HG03175 (cell line): ENCODE data around the gene RTN4RL2.

Experiments used
- ATAC-seq: cut with Tn5 transposase; IDR thresholded peaks from one replicate; pipeline ENCODE4 v1.9.1; 2021; ENCODE audit warnings: mild to moderate bottlenecking, moderate library complexity; ENCODE audit not compliant: unreplicated experiment

Gene RTN4RL2

DNA sequence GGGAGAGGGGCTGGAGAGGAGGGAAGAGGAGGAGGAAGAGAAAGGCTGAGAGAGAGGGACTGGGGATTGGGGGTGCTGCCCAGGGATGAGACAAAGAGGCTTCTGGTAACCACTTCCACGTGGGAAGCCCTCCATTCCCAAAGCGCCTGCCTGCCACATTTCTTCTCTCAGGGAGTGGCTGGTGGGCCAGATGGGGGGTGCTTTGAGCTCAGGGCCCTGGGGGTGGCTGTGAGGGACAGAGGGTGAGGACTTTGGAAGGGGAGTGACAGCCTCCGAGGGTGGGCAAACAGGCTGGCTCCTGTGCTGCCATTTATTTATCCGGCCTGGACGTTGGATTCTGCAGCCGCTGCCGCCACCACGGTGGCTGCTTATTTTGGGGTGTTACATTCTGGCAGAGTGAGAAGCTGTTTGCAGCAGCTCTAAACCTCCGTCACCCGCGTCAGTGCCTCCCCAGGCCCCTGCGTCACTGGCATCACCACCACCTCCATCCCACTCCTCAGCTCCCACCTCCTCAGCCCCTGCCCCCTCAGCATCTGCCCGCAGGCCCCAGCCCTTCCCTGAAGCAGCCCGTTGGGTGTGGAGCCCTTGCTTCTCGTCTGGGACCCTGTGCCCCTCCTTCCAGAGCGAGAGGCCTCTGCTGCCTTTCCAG is 1.6 kb downstream of the RTN4RL2 start:
- no peak for ATAC-seq

GRCh38 chr11:57462597-57462996 is 2.3 kb downstream of the RTN4RL2 start:
- no peak for ATAC-seq

GRCh38 chr11:57463671-57464538 is 3.6 kb downstream of the RTN4RL2 start:
- ATAC-seq, result no peak

GRCh38 chr11:57464539-57465181 is 4.3 kb downstream of the RTN4RL2 start:
- no peak for ATAC-seq

DNA sequence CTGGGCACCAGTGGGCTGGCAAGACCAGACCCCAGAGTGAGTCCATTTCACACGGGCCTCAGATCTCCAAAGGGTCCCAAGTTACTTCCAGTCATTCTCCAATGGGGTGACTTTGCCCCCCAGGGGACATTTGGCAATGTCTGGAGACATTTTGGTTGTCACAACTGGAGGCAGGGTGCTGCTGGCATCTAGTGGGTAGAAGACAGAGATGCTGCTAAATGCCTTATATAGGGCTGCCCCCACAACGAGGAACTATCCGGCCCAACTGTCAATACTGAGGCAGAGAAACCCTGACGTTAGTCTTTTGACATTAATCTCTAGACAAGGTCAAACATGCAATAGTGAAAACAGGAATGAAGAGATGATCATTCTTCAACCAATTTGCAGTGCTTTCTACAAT is 6.4 kb downstream of the RTN4RL2 start:
- ATAC-seq, result no peak

- ATAC-seq, result no peak
Observed at GRCh38 chr11:57467508-57468157, 7.3 kb downstream of the RTN4RL2 start.

GRCh38 chr11:57468276-57468675 is 7.9 kb downstream of the RTN4RL2 start:
- no peak for ATAC-seq

DNA sequence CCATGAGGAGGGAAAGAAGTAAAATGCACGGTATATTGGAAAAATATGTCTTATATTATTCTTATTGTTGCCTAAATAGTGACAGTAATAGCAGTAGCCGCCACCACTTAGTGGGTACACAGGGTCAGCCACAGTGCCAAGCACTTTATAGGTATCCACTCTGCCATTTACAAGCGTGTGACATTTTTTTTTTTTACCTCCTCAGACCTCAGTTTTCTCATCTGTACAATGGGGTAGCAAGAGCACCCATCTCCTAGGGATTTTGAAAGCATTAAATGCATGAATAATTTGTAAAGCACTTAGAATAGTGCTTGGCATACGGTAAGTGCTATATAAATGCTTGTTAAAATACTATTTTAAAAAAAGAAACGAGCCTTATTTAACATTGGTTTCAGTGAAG is 8.9 kb downstream of the RTN4RL2 start:
- no peak for ATAC-seq

- ATAC-seq, result no peak
Observed at GRCh38 chr11:57471496-57471895, 11.2 kb downstream of the RTN4RL2 start.

DNA sequence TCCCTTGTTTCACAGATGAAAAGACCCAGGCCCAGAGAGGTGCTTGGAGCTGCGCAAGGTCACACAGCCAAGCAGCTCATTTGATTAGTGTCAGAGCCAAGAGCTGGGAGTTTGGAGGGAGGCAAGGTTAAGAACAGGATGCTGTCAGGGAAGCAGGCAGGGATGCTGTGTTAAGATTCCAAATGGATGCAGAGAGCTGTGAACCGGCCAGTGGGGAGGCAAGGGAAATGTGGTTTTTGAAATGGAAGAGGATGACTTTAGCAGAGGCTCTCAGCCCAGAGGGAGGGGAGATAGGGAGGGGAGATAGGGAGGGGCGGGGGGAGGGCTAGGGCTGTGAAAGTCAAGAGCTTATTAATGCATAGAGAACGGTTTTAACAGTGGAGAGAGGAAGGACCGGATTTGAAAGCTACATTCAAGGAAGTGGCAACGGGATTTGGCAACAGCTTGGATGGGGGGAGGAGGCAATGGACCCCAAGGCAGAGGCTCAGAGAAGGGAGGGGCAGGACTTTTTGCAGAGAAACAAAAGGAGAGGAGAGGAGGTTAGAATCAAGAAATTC is 13.0 kb downstream of the RTN4RL2 start:
- no peak for ATAC-seq

DNA sequence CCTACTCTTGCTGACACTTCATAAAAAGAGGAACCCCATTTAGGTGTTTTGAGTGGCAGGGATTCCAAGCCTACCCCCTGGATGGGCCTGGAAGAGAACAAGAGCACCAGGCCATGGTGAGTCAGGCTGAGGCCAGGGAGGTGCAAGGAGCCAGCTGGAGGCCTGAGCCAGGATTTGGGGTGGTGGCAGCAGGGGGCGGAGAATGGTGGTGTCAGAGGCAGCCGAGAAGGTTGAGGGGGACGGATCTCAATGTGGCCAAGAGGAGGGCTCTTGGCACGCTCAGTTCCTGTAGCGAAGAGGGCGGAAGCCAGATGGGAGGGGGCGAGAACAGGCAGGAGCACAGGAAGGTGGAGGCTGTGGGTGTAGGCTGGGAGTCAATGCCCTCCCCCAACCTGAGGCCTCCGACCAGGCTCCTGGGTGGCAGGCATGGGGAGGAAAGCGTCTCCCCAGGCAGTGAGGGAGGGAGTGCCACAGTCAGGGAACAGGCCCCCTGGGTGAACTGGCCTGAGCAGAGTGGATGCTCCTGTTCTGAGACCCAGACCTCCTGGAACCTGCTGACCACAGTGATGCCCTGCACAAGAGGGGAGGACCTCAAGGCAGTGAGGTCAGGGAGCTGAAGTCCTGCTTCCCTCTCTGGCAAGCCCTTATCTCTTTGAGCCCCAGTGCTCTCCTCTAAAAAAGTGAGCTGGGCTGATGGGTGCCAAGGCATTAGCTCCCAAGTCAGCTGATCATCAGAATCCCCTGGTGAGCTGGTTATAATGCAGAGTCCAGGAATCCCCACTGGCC is 13.9 kb downstream of the RTN4RL2 start:
- ATAC-seq, result no peak

- no peak for ATAC-seq
Observed at GRCh38 chr11:57474803-57475115, 14.4 kb downstream of the RTN4RL2 start.

DNA sequence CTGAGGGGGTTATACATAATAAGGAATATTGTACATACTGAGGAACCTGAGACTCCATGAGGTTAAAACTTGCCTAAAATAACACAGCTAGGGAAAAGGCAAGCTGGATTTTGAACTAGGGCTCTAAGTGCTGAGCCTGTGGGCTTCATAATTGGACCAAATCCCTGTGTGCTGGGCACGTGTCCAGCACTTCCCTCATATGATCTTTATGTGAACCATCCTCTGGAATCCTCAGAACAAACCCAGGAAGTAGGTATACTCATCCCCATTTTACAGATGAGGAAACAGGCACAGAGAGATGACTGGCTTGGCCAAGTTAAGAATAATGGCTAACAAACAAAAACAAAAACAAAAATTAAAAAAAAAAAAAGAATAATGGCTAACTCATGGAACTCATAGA is 14.9 kb downstream of the RTN4RL2 start:
- ATAC-seq, result no peak

DNA sequence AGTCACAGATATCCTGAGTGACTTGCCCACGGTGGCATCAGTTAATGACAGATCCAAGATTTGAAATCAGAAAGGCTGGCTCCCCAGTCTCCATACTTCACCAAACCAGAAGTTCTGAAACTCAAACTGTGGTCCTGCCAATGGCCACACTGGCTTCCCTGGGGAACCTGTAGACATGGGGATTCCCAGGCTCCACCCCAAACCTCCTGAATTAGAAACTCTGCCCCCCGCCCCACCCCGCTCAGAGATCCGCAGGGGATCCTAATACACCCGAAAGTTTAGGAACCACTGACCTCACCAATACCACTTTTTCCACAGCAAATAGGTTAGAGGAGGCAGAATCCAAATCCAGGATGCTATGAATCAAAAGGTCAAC is 15.3 kb downstream of the RTN4RL2 start:
- ATAC-seq, result no peak

DNA sequence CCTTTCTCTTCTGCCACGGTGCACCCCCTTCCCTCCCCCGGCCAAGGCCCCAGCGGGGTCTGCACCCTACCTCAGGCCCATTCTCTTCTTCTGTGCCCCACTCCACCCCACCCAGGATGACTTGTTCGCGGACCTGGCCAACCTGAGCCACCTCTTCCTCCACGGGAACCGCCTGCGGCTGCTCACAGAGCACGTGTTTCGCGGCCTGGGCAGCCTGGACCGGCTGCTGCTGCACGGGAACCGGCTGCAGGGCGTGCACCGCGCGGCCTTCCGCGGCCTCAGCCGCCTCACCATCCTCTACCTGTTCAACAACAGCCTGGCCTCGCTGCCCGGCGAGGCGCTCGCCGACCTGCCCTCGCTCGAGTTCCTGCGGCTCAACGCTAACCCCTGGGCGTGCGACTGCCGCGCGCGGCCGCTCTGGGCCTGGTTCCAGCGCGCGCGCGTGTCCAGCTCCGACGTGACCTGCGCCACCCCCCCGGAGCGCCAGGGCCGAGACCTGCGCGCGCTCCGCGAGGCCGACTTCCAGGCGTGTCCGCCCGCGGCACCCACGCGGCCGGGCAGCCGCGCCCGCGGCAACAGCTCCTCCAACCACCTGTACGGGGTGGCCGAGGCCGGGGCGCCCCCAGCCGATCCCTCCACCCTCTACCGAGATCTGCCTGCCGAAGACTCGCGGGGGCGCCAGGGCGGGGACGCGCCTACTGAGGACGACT is 15.9 kb downstream of the RTN4RL2 start:
- peak; percentile 33 for ATAC-seq

DNA sequence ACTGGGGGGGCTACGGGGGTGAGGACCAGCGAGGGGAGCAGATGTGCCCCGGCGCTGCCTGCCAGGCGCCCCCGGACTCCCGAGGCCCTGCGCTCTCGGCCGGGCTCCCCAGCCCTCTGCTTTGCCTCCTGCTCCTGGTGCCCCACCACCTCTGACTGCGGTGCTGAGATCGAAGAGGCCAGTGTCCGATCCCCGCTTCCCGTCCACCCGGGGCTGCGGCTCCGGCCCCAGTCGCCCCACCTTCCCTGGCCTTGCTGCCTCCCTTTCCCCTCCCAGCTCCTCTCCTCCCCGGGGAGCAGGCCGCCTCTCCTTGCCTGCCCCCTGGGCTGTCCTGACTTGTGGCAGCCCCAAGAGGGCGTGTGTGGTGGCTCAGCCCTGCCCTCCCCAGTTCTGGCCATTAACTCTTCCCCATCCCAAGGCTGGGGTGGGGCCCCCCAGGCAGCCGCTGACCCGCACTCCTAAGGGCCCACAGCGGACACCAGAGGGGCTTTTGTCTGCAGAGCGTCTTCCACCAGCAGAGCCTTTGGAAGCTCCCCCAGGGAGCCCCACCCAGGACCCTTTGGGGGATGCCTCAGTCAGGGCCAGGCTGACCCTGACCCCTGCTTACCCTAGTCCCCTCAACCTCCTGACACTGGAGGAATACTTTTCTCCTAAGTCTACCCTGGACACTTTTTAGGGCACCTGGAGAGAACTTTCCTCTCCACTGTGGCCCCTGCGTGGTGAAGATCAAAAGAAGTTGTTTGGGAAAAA is 16.6 kb downstream of the RTN4RL2 start:
- peak; percentile 57 for ATAC-seq

DNA sequence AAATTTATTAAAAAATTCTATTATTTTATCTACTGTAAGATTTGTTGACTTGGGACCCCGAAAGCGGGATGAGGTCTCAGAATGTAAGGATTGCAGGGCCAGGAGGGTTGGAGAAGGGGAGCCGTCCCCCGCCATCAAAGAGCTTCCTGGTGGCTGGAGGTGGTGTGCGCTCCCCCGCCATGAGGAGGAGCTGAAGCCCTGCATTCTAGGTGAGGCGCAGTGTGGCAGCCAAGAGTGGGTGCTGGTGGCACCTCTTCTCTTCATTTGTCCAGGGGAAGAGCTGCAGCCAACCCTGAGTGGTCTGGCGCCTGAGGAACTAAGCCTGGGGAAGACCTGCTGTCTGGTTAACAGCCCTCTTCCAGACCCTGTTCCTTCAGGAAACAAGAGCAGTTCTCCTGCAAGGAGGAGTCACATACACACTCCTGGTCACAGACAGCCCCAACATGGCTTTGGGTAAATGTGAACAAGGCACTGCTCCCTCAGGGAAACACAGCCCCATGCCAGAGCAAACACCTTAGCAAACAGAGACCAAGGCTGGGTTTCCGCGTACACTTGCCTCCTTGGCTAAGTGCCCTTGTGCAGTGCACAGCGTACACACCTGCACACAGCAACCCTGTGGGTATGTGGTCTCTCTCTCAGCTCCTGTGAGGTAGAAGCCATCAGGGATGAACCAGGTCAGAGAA is 17.3 kb downstream of the RTN4RL2 start:
- no peak for ATAC-seq

- ATAC-seq, result no peak
Observed at GRCh38 chr11:57479021-57479663, 18.8 kb downstream of the RTN4RL2 start.
